HG03039 (cell line): Measurements from ENCODE around the gene ZC3HAV1L.
A peak's percentile ranks its signal among the peaks of the same experiment; 100 is the strongest.
"Not testable (repeated sequence)": the region's sequence is repeated elsewhere in the genome, so short reads cannot be mapped to it uniquely, and the experiment has no call there.

Experiments used
- ATAC-seq: cut with Tn5 transposase; IDR thresholded peaks from one replicate; pipeline ENCODE4 v1.9.1; 2021; ENCODE audit warnings: mild to moderate bottlenecking, moderate library complexity; ENCODE audit not compliant: unreplicated experiment

ZC3HAV1L gene

GRCh38 chr7:139023076-139023475 lies 12.8 kb downstream of the ZC3HAV1L start:
- ATAC-seq, result no peak

GRCh38 chr7:139022286-139022685 lies 13.6 kb downstream of the ZC3HAV1L start:
- no peak for ATAC-seq

- no peak for ATAC-seq
Measured at GRCh38 chr7:139018910-139019309, 16.9 kb downstream of the ZC3HAV1L start.

GRCh38 chr7:139016931-139017511 lies 18.8 kb downstream of the ZC3HAV1L start:
- peak; percentile 95 for ATAC-seq

- ATAC-seq, result no peak
Measured at GRCh38 chr7:139011373-139011772, 24.5 kb downstream of the ZC3HAV1L start.

GRCh38 chr7:139004321-139005090 lies 31.3 kb downstream of the ZC3HAV1L start:
- ATAC-seq, result no peak

- no peak for ATAC-seq
Measured at GRCh38 chr7:138999414-138999813, 36.4 kb downstream of the ZC3HAV1L start.

GRCh38 chr7:138992052-138992531 lies 43.8 kb downstream of the ZC3HAV1L start:
- no peak for ATAC-seq

GRCh38 chr7:138987686-138988085 lies 48.2 kb downstream of the ZC3HAV1L start:
- ATAC-seq, result no peak

GRCh38 chr7:138982204-138982623 lies 53.6 kb downstream of the ZC3HAV1L start:
- ATAC-seq, result no peak

- peak; percentile 83 for ATAC-seq
Measured at GRCh38 chr7:138981332-138982203, 54.3 kb downstream of the ZC3HAV1L start, which contains the start of gene KIAA1549. Gene KIAA1549 (minus strand): TSS chr7:138981389. CDS start chr7:138981269, 120 bp downstream.

- ATAC-seq, result peak; percentile 46
Measured at GRCh38 chr7:138980563-138981291, 55.1 kb downstream of the ZC3HAV1L start.

GRCh38 chr7:138979988-138980562 lies 55.8 kb downstream of the ZC3HAV1L start:
- ATAC-seq, result no peak

- no peak for ATAC-seq
Measured at GRCh38 chr7:138979226-138979979, 56.4 kb downstream of the ZC3HAV1L start.

- ATAC-seq, result no peak
Measured at GRCh38 chr7:138978541-138979184, 57.2 kb downstream of the ZC3HAV1L start.

- not testable (repeated sequence) for ATAC-seq
Measured at GRCh38 chr7:138976161-138976560, 59.7 kb downstream of the ZC3HAV1L start.
